PC-3 (cell line): ENCODE data around the gene KBTBD4. TPM values are rescaled to one million over a fixed set of nuclear protein-coding genes. Genes with fewer than 3 reads are reported as not detected.

Experiments used
- ATAC-seq: fragments of 200-7000 bp; cut with Tn5 transposase; 2 replicates; pipeline ENCODE4 v1.9.1; 2020; ENCODE audit warnings: mild to moderate bottlenecking, moderate library complexity
- BruUV-seq: library from RNA; stranded (reverse); fragments of 400-500 nt; replicated peaks from 2 replicates; lab custom pipeline; 2021; lab: Mats Ljungman, UMichigan
- CTCF ChIA-PET: fragments of 300-600 bp; sonication (Branson Sonifier 250); formaldehyde crosslinking; loops from one replicate; lab custom pipeline; 2022; ENCODE audit warnings: antibody characterized with exemption; lab: Charles Lee
- POLR2A ChIA-PET: fragments of 300-600 bp; sonication (Branson Sonifier 250); formaldehyde crosslinking; loops from one replicate; lab custom pipeline; 2022; ENCODE audit warnings: antibody characterized with exemption; ENCODE audit not compliant: unreplicated experiment; lab: Charles Lee
- DNase-seq: peaks from one replicate; pipeline ENCODE4 v3.0.0-alpha.2; 2015
- H2AFZ ChIP-seq: fragments of 300-600 bp; sonication (generic); 2 replicates; pipeline ENCODE4 v1.6.0; 2016; ENCODE audit warnings: antibody characterized with exemption, low read length
- H3F3A ChIP-seq: fragments of 300-600 bp; sonication (generic); one replicate; pipeline ENCODE4 v1.6.0; 2017; ENCODE audit warnings: antibody characterized with exemption, low read length, control low read depth, mild to moderate bottlenecking; ENCODE audit not compliant: unreplicated experiment
- H3K27ac ChIP-seq: fragments of 300-600 bp; sonication (generic); 2 replicates; pipeline ENCODE4 v1.5.1; 2016; ENCODE audit warnings: mild to moderate bottlenecking, low read length
- H3K27me3 ChIP-seq: fragments of 300-600 bp; sonication (generic); 2 replicates; pipeline ENCODE4 v1.6.1; 2016; ENCODE audit warnings: low read length, mixed read lengths
- H3K36me3 ChIP-seq: fragments of 300-600 bp; sonication (generic); 2 replicates; pipeline ENCODE4 v1.6.1; 2016; ENCODE audit warnings: low read depth, mixed run types, low read length, mixed read lengths
- H3K4me1 ChIP-seq: fragments of 300-600 bp; sonication (generic); 2 replicates; pipeline ENCODE4 v1.5.1; 2016; ENCODE audit warnings: low read length; ENCODE audit not compliant: insufficient read depth
- H3K4me2 ChIP-seq: fragments of 300-600 bp; sonication (generic); 2 replicates; pipeline ENCODE4 v1.6.0; 2016; ENCODE audit warnings: low read length
- H3K4me3 ChIP-seq: fragments of 300-600 bp; sonication (generic); 2 replicates; pipeline ENCODE4 v1.5.1; 2016; ENCODE audit warnings: mild to moderate bottlenecking, low read length, mixed read lengths
- H3K79me2 ChIP-seq: fragments of 300-600 bp; sonication (generic); 2 replicates; pipeline ENCODE4 v1.6.1; 2017; ENCODE audit warnings: low read length, mixed read lengths
- H3K9ac ChIP-seq: fragments of 300-600 bp; sonication (generic); 2 replicates; pipeline ENCODE4 v1.6.0; 2016; ENCODE audit warnings: mild to moderate bottlenecking, low read length
- H3K9me2 ChIP-seq: fragments of 300-600 bp; sonication (generic); replicated peaks from 2 replicates; pipeline ENCODE4 v1.6.1; 2016; ENCODE audit warnings: mixed run types, low read length, mixed read lengths
- H3K9me3 ChIP-seq: fragments of 300-600 bp; sonication (generic); 2 replicates; pipeline ENCODE4 v1.6.1; 2016; ENCODE audit warnings: low read length, mixed read lengths
- H4K20me1 ChIP-seq: fragments of 300-600 bp; sonication (generic); 2 replicates; pipeline ENCODE4 v1.6.1; 2016; ENCODE audit warnings: low read length, mixed read lengths
- CTCF ChIP-seq: fragments of 300-600 bp; sonication (generic); conservative IDR thresholded peaks from 2 replicates; pipeline ENCODE4 v1.5.1; 2017; ENCODE audit warnings: antibody characterized with exemption, low read depth, mild to moderate bottlenecking, low read length
- EZH2 ChIP-seq: fragments of 300-600 bp; sonication (generic); IDR thresholded peaks from one replicate; pipeline ENCODE4 v1.6.1; 2017; ENCODE audit warnings: antibody characterized with exemption, mild to moderate bottlenecking, low read length; ENCODE audit not compliant: unreplicated experiment
- EZH2phosphoT487 ChIP-seq: fragments of 300-600 bp; sonication (generic); IDR thresholded peaks from 2 replicates; pipeline ENCODE4 v1.6.1; 2018; ENCODE audit warnings: mild to moderate bottlenecking, antibody characterized with exemption, low read length, borderline replicate concordance
- intact Hi-C: fragments of 100-400 bp; cut with micrococcal nuclease; formaldehyde crosslinking; loops from 2 replicates; pipeline ENCODE4 v1.9.0; 2023
- total RNA-seq: library from RNA; depleted of rRNA; stranded (reverse); fragments of >200 nt; gene quantifications from 2 replicates; pipeline ENCODE4 v1.2.3, GENCODE V29; 2014; rRNA removed

Gene KBTBD4
- total RNA-seq, 1 experiment from 2014 or later, result 9.8 TPM

- Histone ChIP-seq H3K4me2 (peak overlapping the region; percentile 72), H3K9ac (no peak overlapping the region), H3K9me2 (no peaks in the 10 kb centered on the region), H3K79me2 (peaks cover 100% of the 10 kb centered on the region), H3K36me3 (0 out of 2 replicates have a peak, but pooled peaks cover 2% of the 10 kb centered on the region), H3K27ac (peak overlapping the region; percentile 65), H4K20me1 (peaks cover 39% of the 10 kb centered on the region), H3F3A (peaks cover 8% of the 10 kb centered on the region), H3K4me3 (peak overlapping the region; percentile 36; the same call in 1 of the 2 replicates), H3K27me3 (no peaks in the 10 kb centered on the region), H3K9me3 (no peaks in the 10 kb centered on the region), H3K4me1 (peaks cover 24% of the 10 kb centered on the region), H2AFZ (no peak overlapping the region)
- POLR2A ChIA-PET, result interaction anchor here (0.6 to 0.7 kb wide), 2 partner anchors 13 to 40 kb away, joined by 5 read pairs; no protein-coding TSS in a partner anchor
- TF ChIP-seq EZH2 (no peak), CTCF (no peak)
- CTCF ChIA-PET, result interaction anchor here (1.2 kb wide), 1 partner anchor 16 kb away, joined by 7 read pairs; no protein-coding TSS in a partner anchor
- no peak for DNase-seq
- intact Hi-C loops, result loop anchor here (2.0 to 5.0 kb wide), 2 partner anchors 14 to 47 kb away; no protein-coding TSS in a partner anchor
- no TSS peak for BruUV-seq
- ATAC-seq, result no peak
These were observed 54.4 kb downstream of the KBTBD4 start for GRCh38 chr11:47524291-47524874.

GRCh38 chr11:47523490-47524225 is 55.1 kb downstream of the KBTBD4 start:
- H3F3A ChIP-seq, result peaks cover 8% of the 10 kb centered on the region
- 0 out of 2 replicates have a peak overlapping the region, but pooled peaks have one; percentile 7 for H3K9ac ChIP-seq
- H3K4me3 ChIP-seq, result peak overlapping the region; percentile 36; the same call in 1 of the 2 replicates
- TF ChIP-seq EZH2 (no peak), EZH2phosphoT487 (no peak), CTCF (no peak)
- no peaks in the 10 kb centered on the region for H3K9me2 ChIP-seq
- ChIA-PET POLR2A (no interaction called here), CTCF (no interaction called here)
- no peak overlapping the region for H2AFZ ChIP-seq
- H3K27me3 ChIP-seq, result no peaks in the 10 kb centered on the region
- no TSS peak for BruUV-seq
- H3K27ac ChIP-seq, result peak overlapping the region; percentile 65
- 0 out of 2 replicates have a peak, but pooled peaks cover 2% of the 10 kb centered on the region for H3K36me3 ChIP-seq
- H3K4me1 ChIP-seq, result peaks cover 24% of the 10 kb centered on the region
- H3K79me2 ChIP-seq, result peaks cover 98% of the 10 kb centered on the region
- H3K9me3 ChIP-seq, result no peaks in the 10 kb centered on the region
- ATAC-seq (peak; percentile 92), DNase-seq (peak; percentile 74)
- peaks cover 43% of the 10 kb centered on the region for H4K20me1 ChIP-seq
- peak overlapping the region; percentile 72 for H3K4me2 ChIP-seq
- intact Hi-C loops, result loop anchor here (2.0 to 5.0 kb wide), 2 partner anchors 15 to 46 kb away; no protein-coding TSS in a partner anchor

Other genes starting within 250 kb of the KBTBD4 start
- not detected in 2 replicates for gene MYBPC3, start 226.3 kb downstream of the KBTBD4 start, total RNA-seq
- gene SPI1, start 200.4 kb downstream of the KBTBD4 start, total RNA-seq, result 0.22 TPM in 1 of 2 replicates, not detected in the other
- gene SLC39A13, start 170.4 kb downstream of the KBTBD4 start, total RNA-seq, result 29.4 and 32.5 TPM in 2 replicates
- gene PSMC3, start 152.5 kb downstream of the KBTBD4 start, total RNA-seq, result 275 and 314 TPM in 2 replicates
- gene RAPSN, start 129.8 kb downstream of the KBTBD4 start, total RNA-seq, result 0.23 TPM in 1 of 2 replicates, not detected in the other
- gene CELF1, start 25.8 kb downstream of the KBTBD4 start, total RNA-seq, result 80.1 and 92.7 TPM in 2 replicates
- gene PTPMT1, start 13.4 kb downstream of the KBTBD4 start, total RNA-seq, result 167 and 212 TPM in 2 replicates
- gene NDUFS3, start 104 bp upstream of the KBTBD4 start, total RNA-seq, result 120 and 166 TPM in 2 replicates
- not detected in 2 replicates for gene FAM180B, start 7.7 kb upstream of the KBTBD4 start, total RNA-seq
- not detected in 2 replicates for gene C1QTNF4, start 15.4 kb upstream of the KBTBD4 start, total RNA-seq
- gene MTCH2, start 63.6 kb upstream of the KBTBD4 start, total RNA-seq, result 84.0 and 88.1 TPM in 2 replicates
- 1.8 TPM in 1 of 2 replicates, not detected in the other for gene AGBL2, start 136.4 kb upstream of the KBTBD4 start, total RNA-seq
- 37.4 and 60.1 TPM in 2 replicates for gene FNBP4, start 188.4 kb upstream of the KBTBD4 start, total RNA-seq